Panc1 (cell line): Measurements from ENCODE around the gene SPTBN1.

Experiments used
- CTCF ChIP-seq: fragments of 450-650 bp; IDR thresholded peaks from 2 replicates; pipeline ENCODE4 v1.5.1; 2017; ENCODE audit warnings: mild to moderate bottlenecking
- POLR2AphosphoS5 ChIP-seq: IDR thresholded peaks from 2 replicates; pipeline ENCODE4 v1.6.1; 2012; ENCODE audit warnings: mild to moderate bottlenecking, low read depth, low read length, moderate library complexity
- SIN3A ChIP-seq: IDR thresholded peaks from 2 replicates; pipeline ENCODE4 v1.6.1; 2012; ENCODE audit warnings: low read depth, mild to moderate bottlenecking, low read length, moderate library complexity, borderline replicate concordance; ENCODE audit not compliant: insufficient read depth
- TCF7L2 ChIP-seq: IDR thresholded peaks from 2 replicates; pipeline ENCODE4 v1.6.1; 2011; ENCODE audit warnings: mild to moderate bottlenecking, low read depth, low read length, inconsistent platforms
- TF ChIP-seq, protein P1 (sequence below), 2 experiments: IDR thresholded peaks; 2 replicates each; pipeline ENCODE4 v1.6.1; 2011 to 2012; ENCODE audit warnings: low read depth in 2 of 2, control low read depth in 1 of 2, low read length in 1 of 2, mild to moderate bottlenecking in 1 of 2, moderate library complexity in 1 of 2; ENCODE audit not compliant: insufficient read depth in 1 of 2

DNA sequence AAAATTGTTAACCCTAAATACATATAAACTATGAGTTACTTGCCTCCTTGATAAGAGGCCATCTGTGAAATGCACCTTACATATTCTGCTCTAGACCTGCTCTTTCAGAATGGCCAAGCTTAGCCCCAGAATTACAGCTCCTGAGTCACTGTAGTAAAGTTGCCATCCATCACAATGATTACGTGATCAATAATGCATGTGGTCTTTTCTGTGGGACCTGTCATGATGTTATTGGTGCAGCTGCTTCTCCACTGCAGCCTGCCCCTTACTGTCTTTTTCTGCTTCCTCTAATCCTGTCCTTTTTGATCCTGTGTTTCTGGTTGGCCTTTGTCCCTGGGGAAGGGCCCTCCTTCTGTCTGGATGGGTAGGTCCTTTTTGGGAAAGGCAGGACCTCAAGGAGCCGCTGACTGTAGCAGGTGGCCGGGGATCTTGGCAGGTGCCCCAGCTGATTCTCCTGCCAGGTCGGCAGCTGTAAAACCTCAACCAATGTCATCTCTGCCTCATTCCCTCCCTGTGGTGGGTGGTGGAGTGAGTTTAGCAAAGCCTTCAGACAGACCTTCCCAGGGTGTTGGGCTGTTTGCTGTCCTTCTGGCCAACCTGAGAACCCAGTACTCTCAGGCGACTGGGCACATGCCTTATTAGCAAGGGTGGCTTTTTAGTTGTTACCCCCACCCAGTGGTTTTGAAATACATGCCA, 141.2 kb downstream of the SPTBN1 start:
- TF ChIP-seq CTCF (no peak), POLR2AphosphoS5 (no peak), SIN3A (no peak), TCF7L2 (no peak)
- TF ChIP-seq, protein P1, sequence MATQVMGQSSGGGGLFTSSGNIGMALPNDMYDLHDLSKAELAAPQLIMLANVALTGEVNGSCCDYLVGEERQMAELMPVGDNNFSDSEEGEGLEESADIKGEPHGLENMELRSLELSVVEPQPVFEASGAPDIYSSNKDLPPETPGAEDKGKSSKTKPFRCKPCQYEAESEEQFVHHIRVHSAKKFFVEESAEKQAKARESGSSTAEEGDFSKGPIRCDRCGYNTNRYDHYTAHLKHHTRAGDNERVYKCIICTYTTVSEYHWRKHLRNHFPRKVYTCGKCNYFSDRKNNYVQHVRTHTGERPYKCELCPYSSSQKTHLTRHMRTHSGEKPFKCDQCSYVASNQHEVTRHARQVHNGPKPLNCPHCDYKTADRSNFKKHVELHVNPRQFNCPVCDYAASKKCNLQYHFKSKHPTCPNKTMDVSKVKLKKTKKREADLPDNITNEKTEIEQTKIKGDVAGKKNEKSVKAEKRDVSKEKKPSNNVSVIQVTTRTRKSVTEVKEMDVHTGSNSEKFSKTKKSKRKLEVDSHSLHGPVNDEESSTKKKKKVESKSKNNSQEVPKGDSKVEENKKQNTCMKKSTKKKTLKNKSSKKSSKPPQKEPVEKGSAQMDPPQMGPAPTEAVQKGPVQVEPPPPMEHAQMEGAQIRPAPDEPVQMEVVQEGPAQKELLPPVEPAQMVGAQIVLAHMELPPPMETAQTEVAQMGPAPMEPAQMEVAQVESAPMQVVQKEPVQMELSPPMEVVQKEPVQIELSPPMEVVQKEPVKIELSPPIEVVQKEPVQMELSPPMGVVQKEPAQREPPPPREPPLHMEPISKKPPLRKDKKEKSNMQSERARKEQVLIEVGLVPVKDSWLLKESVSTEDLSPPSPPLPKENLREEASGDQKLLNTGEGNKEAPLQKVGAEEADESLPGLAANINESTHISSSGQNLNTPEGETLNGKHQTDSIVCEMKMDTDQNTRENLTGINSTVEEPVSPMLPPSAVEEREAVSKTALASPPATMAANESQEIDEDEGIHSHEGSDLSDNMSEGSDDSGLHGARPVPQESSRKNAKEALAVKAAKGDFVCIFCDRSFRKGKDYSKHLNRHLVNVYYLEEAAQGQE (IDR thresholded peaks at IDR 0.05; ENCODE audit: insufficient read depth in 1 of 2, low read depth in 2 of 2, low read length in 1 of 2), result no peak
